B cell (primary cell): ENCODE measurements around the gene TAOK2.

Source experiments
- EZH2 ChIP-seq: IDR thresholded peaks from 2 replicates; pipeline ENCODE4 v1.6.1; 2012; ENCODE audit warnings: borderline replicate concordance, low read depth, mild to moderate bottlenecking, moderate library complexity, low read length; ENCODE audit not compliant: insufficient read depth, poor library complexity, severe bottlenecking
- TF ChIP-seq, protein P1 (sequence below): fragments of 200-600 bp; IDR thresholded peaks from one replicate; pipeline ENCODE4 v1.8.0; 2022; ENCODE audit warnings: antibody characterized with exemption, mild to moderate bottlenecking

DNA sequence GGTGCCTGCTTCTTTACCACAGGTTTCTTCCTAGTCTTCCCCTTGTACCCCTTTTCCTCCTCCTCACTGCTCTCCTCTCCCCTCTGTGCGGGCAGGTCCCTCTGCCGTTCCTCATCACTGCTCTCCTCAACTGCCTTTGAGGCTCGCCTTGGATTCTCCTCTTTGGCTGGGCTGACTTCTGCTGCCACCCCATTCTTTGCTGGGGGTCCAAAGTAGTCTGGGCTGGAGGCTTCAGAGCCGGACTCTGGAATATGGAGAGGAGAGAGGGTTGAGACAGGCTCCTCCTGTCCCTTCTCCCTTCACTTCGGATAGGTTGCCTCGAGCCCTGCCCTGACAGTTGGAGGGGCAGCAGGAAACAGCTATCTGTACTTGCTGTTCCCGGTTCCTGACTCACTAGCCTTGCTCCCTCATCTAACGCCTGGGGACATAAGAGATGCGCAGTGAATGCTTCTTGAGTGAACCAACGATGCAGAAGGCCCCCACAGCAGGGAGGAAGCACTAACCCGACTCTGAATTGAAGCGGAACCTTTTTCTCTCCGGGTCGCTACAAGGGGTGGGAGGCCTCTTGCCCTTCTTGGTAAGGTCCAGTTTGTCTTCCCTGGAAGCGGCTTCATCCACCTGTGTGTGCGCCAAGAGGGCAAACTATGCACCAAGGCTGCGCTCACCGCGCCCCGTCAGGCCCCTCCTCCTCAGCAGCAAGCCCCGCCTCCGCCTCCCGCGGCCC is 21.1 kb downstream of the TAOK2 start:
- TF ChIP-seq, protein P1, sequence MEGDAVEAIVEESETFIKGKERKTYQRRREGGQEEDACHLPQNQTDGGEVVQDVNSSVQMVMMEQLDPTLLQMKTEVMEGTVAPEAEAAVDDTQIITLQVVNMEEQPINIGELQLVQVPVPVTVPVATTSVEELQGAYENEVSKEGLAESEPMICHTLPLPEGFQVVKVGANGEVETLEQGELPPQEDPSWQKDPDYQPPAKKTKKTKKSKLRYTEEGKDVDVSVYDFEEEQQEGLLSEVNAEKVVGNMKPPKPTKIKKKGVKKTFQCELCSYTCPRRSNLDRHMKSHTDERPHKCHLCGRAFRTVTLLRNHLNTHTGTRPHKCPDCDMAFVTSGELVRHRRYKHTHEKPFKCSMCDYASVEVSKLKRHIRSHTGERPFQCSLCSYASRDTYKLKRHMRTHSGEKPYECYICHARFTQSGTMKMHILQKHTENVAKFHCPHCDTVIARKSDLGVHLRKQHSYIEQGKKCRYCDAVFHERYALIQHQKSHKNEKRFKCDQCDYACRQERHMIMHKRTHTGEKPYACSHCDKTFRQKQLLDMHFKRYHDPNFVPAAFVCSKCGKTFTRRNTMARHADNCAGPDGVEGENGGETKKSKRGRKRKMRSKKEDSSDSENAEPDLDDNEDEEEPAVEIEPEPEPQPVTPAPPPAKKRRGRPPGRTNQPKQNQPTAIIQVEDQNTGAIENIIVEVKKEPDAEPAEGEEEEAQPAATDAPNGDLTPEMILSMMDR = no peak
- TF ChIP-seq EZH2 = no peak
